GM18498 (cell line): Measurements from ENCODE around the gene IL1B.

Experiments
- ATAC-seq: cut with Tn5 transposase; IDR thresholded peaks from one replicate; pipeline ENCODE4 v1.9.1; 2021; ENCODE audit warnings: mild to moderate bottlenecking, moderate library complexity; ENCODE audit not compliant: unreplicated experiment

The IL1B gene

DNA sequence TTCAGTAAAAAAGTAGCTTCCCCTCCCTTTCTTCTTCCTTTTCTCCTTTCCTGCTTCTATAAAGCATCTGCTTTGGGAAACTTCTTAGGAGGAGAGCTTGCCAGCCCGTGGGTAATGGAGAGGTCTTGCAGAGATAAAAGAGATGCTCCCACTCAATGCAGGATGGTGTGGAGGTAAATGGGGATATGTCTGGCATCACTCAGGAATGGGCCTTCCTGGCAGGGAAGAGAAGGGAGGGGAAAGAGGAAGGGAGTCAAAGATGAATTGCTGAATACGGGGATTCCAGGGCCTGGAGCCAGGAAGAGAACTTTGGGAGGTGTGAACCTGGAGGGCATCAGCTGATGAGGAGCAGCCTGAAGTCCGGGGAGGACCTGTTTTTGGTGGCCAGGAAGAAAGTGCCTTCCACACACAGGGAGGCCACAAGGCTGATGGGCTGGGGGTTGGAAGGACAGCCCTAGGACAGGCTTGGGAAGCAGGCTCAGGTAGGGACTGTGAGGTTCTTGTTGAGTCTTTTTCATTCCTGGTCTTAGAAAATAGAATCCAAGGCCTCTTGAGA is 25.2 kb downstream of the IL1B start:
- no peak for ATAC-seq

GRCh38 chr2:112809112-112809511 is 27.5 kb downstream of the IL1B start:
- no peak for ATAC-seq

GRCh38 chr2:112807233-112807807 is 29.3 kb downstream of the IL1B start:
- ATAC-seq = no peak

GRCh38 chr2:112805542-112805941 is 31.0 kb downstream of the IL1B start:
- ATAC-seq = no peak

GRCh38 chr2:112803691-112804521 is 32.7 kb downstream of the IL1B start:
- no peak for ATAC-seq

DNA sequence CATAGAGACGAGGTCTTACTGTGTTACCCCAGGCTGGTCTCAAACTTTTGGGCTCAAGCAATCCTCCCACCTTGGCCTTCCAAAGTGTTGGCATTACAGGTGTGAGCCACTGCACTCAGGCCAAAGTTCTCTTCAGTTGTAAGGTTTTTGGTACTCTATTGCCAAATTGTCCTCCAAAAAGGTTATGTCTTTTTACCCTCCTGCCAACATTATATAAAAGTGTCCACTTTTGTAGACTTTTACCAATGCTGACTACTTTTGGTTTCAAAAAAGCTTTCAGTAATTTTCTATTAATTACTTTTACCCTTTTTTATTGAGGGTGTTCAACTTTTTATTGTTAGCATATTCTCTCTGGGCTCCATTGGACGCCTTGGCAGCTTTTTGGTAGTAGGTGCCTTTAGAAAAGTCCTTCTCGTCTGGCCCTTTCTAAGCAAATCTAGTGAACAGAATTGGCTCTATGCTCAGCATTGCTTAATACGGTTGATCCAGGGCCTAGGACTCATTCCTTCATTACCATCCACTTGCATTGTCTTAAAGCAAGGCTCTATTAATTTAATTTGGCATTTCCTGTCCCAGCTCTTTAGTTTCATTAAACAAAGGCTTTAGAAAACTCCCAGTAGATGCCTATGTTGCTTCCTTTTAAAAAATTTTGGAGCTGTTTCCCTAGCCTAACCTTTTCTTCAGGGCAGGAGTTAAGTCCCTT is 35.5 kb downstream of the IL1B start:
- ATAC-seq = no peak

GRCh38 chr2:112798979-112799975 is 37.3 kb downstream of the IL1B start:
- no peak for ATAC-seq

- ATAC-seq = no peak
Measured at GRCh38 chr2:112796486-112796885, 40.1 kb downstream of the IL1B start.

DNA sequence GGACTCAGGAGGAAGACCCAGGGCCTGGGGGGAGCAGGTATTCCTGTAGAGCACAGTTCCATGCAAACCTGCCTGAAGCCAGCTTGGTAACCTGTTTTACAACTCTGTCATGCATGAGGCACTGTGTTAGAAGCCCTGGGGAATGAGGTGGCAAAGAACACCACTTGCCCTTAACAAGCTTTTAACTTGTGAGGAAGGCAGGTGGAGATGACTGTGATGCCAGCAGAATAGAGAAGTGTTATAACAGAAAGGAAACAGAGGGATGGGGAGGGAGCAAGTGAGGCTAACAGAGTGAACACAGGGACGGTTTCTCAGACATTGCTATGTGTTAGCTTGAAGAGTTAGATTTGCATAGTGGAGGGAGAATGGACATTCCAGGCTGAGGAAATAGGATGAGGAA is 40.8 kb downstream of the IL1B start:
- no peak for ATAC-seq

- ATAC-seq = no peak
Measured at GRCh38 chr2:112794841-112795240, 41.7 kb downstream of the IL1B start.

- ATAC-seq = no peak
Measured at GRCh38 chr2:112794131-112794733, 42.3 kb downstream of the IL1B start.

GRCh38 chr2:112793449-112793978 is 43.1 kb downstream of the IL1B start:
- ATAC-seq = no peak

- ATAC-seq = no peak
Measured at GRCh38 chr2:112792419-112792818, 44.2 kb downstream of the IL1B start.

- ATAC-seq = no peak
Measured at GRCh38 chr2:112791693-112792230, 44.8 kb downstream of the IL1B start.

- no peak for ATAC-seq
Measured at GRCh38 chr2:112791019-112791418, 45.6 kb downstream of the IL1B start.

GRCh38 chr2:112790305-112790704 is 46.3 kb downstream of the IL1B start:
- ATAC-seq = no peak

- no peak for ATAC-seq
Measured at GRCh38 chr2:112789186-112789585, 47.4 kb downstream of the IL1B start.

GRCh38 chr2:112788653-112789052 is 47.9 kb downstream of the IL1B start:
- ATAC-seq = no peak

DNA sequence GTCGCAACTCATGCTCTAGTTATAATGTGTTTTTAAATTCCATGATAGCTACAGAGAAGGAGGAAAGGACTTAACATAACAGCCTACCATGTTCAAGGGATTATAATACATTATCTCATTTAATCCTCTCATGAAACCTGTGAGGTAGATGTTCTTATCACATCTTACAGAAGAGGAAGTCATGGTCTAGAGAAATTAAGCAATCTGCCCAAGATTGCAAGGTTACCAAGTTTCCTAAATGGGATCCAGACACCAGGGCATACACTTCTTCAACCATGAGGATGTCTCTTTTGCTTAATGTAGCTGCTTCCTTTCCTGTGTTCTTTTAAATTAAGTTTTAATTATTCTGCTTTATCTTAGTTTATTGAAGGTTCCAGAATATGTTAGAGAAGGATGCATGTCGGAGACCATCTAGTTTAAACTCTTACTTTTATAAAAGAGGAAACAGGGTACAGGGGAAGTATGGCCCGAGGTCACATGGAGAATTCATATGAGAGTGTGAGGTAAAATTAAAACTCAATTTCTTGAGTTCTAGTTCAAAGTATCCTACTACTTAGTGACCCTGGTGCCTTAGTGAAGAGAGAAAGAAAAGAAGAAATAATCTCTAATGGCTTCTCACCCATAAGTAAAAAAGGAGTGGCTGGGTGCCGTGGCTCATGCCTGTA is 48.7 kb downstream of the IL1B start:
- ATAC-seq = no peak
